Large intestine (tissue), 1 donor: ENCODE data around the gene NMRK2. TPM values are rescaled to one million over a fixed set of nuclear protein-coding genes. Genes with fewer than 3 reads are reported as not detected.

Experiments used
- polyA plus RNA-seq: library from polyadenylated mRNA; unstranded; fragments of 120-200 nt; gene quantifications from one replicate; pipeline ENCODE4 v1.2.1, GENCODE V29; 2013

The NMRK2 gene
- polyA plus RNA-seq, 1 donor: 0.43 TPM

Other genes starting within 250 kb of the NMRK2 start
- gene PIP5K1C, start 232.6 kb upstream of the NMRK2 start, polyA plus RNA-seq: 23.0 TPM
- 73.4 TPM for gene TJP3, start 224.7 kb upstream of the NMRK2 start, polyA plus RNA-seq
- 21.1 TPM for gene APBA3, start 171.4 kb upstream of the NMRK2 start, polyA plus RNA-seq
- 52.1 TPM for gene MRPL54, start 170.4 kb upstream of the NMRK2 start, polyA plus RNA-seq
- 0.01 TPM for gene RAX2, start 160.8 kb upstream of the NMRK2 start, polyA plus RNA-seq
- 4.9 TPM for gene MATK, start 146.7 kb upstream of the NMRK2 start, polyA plus RNA-seq
- 1.8 TPM for gene ZFR2, start 64.0 kb upstream of the NMRK2 start, polyA plus RNA-seq
- gene ATCAY, start 52.4 kb upstream of the NMRK2 start, polyA plus RNA-seq: 5.4 TPM
- 52.9 TPM for gene DAPK3, start 38.0 kb downstream of the NMRK2 start, polyA plus RNA-seq
- 1,852 TPM for gene EEF2, start 52.4 kb downstream of the NMRK2 start, polyA plus RNA-seq
- 26.8 TPM for gene PIAS4, start 74.7 kb downstream of the NMRK2 start, polyA plus RNA-seq
- gene ZBTB7A, start 133.8 kb downstream of the NMRK2 start, polyA plus RNA-seq: 34.1 TPM
- gene MAP2K2, start 191.1 kb downstream of the NMRK2 start, polyA plus RNA-seq: 188 TPM
- gene CREB3L3, start 220.6 kb downstream of the NMRK2 start, polyA plus RNA-seq: 140 TPM
- gene SIRT6, start 249.5 kb downstream of the NMRK2 start, polyA plus RNA-seq: 27.8 TPM
- 2.8 TPM for gene ANKRD24, start 249.6 kb downstream of the NMRK2 start, polyA plus RNA-seq